ENCODE results near the gene LUZP2.

DNA sequence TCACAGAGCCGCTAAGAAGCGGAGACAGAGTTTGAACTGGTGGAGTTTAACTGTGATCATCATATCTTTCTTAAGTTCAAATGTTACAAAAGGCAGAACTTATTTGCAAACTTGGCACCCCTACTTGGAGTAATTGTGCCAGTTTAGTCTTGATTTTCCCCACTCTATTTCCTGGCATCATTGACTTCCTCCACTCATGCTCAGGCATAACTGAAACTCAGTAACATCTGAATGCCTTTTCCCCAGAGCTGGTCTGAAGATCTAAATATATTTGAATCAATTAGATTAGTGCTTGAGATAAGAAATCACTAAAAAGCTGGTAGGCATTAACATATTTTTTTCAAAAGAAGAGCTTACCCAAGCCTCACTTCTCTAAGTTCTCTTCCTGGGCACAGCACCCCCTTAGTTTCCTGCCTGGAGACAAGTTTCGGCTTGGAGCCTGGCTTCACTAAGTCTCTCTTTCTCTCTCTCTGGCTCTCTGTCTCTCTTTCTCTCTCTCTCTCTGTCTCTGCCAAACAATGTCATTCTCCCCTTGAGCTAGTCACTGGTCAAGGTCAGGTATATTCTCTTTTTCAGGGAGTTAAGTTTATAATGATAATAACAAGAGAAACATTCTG lies 190.8 kb downstream of the LUZP2 start:
- no peak for TF ChIP-seq TAF1 (IDR thresholded peaks at IDR 0.05; ENCODE audit: borderline replicate concordance, low read depth, low read length)
- TF ChIP-seq POLR2A (IDR thresholded peaks at IDR 0.05; ENCODE audit: low read depth, low read length) = no peak
- no peak for TF ChIP-seq POLR2AphosphoS5 (IDR thresholded peaks at IDR 0.05; ENCODE audit: low read depth, low read length)
